ENCODE results near the gene PPIL1. TPM values are rescaled to one million over a fixed set of nuclear protein-coding genes. Genes with fewer than 3 reads are reported as not detected.

Gene PPIL1
- polyA plus RNA-seq, 1 donor (not counting 4 experiments of a cell fraction or from before 2014, with no cell fraction given), result 45.5 TPM

DNA sequence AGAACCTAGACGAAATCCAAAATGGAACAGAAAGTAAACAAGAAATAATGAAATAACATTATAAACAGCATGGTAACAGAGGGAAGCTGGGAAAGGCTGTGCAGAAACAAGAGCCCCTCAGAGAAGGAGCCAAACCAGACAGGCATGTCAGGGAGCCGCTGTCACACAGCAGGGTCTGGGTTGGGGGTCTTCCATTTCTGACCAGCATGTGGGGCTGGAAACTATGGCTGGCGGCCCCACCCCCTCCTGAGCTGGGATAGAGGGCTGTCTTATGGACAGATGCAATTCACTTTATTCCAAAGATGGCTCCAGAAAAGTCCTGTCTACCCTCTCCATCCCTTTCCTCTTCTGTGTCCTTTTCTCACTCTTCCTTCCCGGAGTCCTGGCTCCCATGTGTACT lies 38.5 kb upstream of the PPIL1 start:
- Histone ChIP-seq H3K4me2 (ENCODE audit: control insufficient read depth, extremely low read depth, insufficient read depth, low read depth, low read length) (peak overlapping the region; percentile 64), H3K4me3 (ENCODE audit: control insufficient read depth in 2 of 3, extremely low read depth in 1 of 3, insufficient read depth in 2 of 3, low read depth in 1 of 3, low read length in 3 of 3) (no peak overlapping the region), H3K9me3 (ENCODE audit: control insufficient read depth, low read depth, low read length) (no peaks in the 10 kb centered on the region), H3K36me3 (ENCODE audit: control insufficient read depth in 2 of 2, extremely low read depth in 1 of 2, insufficient read depth in 2 of 2, low read length in 2 of 2) (peaks cover 6 to 7% of the 10 kb centered on the region in 2 experiments), H3K9ac (ENCODE audit: control insufficient read depth, extremely low read depth, insufficient read depth, low read length) (no peak overlapping the region), H3K9me1 (ENCODE audit: control insufficient read depth, extremely low read depth, insufficient read depth, low read length) (peaks cover 4% of the 10 kb centered on the region), H3K4me1 (ENCODE audit: control insufficient read depth, extremely low read depth, insufficient read depth, low read length) (peaks cover 30% of the 10 kb centered on the region), H2AFZ (ENCODE audit: control insufficient read depth, low read length) (no peak overlapping the region), H4K20me1 (ENCODE audit: control insufficient read depth, extremely low read depth, insufficient read depth, low read length) (peaks cover 19% of the 10 kb centered on the region), H3K79me2 (ENCODE audit: control insufficient read depth, insufficient read depth, low read length) (no peaks in the 10 kb centered on the region), H3K27ac (ENCODE audit: control insufficient read depth, insufficient read depth, low read length) (peak overlapping the region; percentile 17), H3K27me3 (ENCODE audit: control insufficient read depth, extremely low read depth, insufficient read depth, low read length) (no peaks in the 10 kb centered on the region)
- TF ChIP-seq EZH2 (IDR thresholded peaks at IDR 0.05; ENCODE audit: low read length), result no peak
- TF ChIP-seq, protein P1, sequence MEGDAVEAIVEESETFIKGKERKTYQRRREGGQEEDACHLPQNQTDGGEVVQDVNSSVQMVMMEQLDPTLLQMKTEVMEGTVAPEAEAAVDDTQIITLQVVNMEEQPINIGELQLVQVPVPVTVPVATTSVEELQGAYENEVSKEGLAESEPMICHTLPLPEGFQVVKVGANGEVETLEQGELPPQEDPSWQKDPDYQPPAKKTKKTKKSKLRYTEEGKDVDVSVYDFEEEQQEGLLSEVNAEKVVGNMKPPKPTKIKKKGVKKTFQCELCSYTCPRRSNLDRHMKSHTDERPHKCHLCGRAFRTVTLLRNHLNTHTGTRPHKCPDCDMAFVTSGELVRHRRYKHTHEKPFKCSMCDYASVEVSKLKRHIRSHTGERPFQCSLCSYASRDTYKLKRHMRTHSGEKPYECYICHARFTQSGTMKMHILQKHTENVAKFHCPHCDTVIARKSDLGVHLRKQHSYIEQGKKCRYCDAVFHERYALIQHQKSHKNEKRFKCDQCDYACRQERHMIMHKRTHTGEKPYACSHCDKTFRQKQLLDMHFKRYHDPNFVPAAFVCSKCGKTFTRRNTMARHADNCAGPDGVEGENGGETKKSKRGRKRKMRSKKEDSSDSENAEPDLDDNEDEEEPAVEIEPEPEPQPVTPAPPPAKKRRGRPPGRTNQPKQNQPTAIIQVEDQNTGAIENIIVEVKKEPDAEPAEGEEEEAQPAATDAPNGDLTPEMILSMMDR (optimal IDR thresholded peaks at IDR 0.05 in 1 of 3, IDR thresholded peaks at IDR 0.05 in 1 of 3, conservative IDR thresholded peaks at IDR 0.05 in 1 of 3; ENCODE audit: extremely low read depth in 1 of 3, insufficient read depth in 2 of 3, low read length in 3 of 3), result no peak
- DNase-seq (ENCODE audit: low read depth, low spot score) (no peak), FAIRE-seq (no peak)
- dilution Hi-C loops (cut with MboI; ENCODE audit: extremely low pct_ligation_motif_present, low sequenced_read_pairs), result no loop called here

DNA sequence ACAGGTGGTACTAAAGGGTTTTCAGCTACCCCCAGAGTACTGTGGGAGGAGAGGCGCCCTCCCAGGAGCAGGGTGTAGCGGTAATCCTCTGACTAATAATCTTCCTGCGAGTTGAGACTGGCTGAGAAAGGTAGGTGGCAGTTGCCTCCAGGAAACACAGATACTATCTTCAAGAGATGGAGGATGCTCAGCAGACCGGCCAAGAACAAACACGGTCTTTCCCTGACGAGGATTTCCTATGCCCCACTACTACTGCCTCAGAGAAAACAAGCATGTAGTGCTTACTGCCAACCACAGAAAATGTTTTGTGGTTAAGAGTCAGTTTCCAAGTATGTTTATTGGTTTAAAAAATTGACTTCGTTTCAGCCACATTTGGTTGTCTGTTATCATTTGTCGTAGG lies 38.0 kb upstream of the PPIL1 start:
- FAIRE-seq (peak; percentile 94), DNase-seq (ENCODE audit: low read depth, low spot score) (peak; percentile 93)
- TF ChIP-seq EZH2 (IDR thresholded peaks at IDR 0.05; ENCODE audit: low read length), result no peak
- TF ChIP-seq, protein P1 (optimal IDR thresholded peaks at IDR 0.05 in 1 of 3, IDR thresholded peaks at IDR 0.05 in 1 of 3, conservative IDR thresholded peaks at IDR 0.05 in 1 of 3; ENCODE audit: extremely low read depth in 1 of 3, insufficient read depth in 2 of 3, low read length in 3 of 3), result peak in 1 of 3 experiments; percentile 44
- Histone ChIP-seq H3K4me1 (ENCODE audit: control insufficient read depth, extremely low read depth, insufficient read depth, low read length) (peaks cover 30% of the 10 kb centered on the region), H2AFZ (ENCODE audit: control insufficient read depth, low read length) (no peak overlapping the region), H3K79me2 (ENCODE audit: control insufficient read depth, insufficient read depth, low read length) (no peaks in the 10 kb centered on the region), H3K9me1 (ENCODE audit: control insufficient read depth, extremely low read depth, insufficient read depth, low read length) (peaks cover 4% of the 10 kb centered on the region), H3K4me3 (ENCODE audit: control insufficient read depth in 2 of 3, extremely low read depth in 1 of 3, insufficient read depth in 2 of 3, low read depth in 1 of 3, low read length in 3 of 3) (no peak overlapping the region), H3K9me3 (ENCODE audit: control insufficient read depth, low read depth, low read length) (no peaks in the 10 kb centered on the region), H3K27ac (ENCODE audit: control insufficient read depth, insufficient read depth, low read length) (no peak overlapping the region), H3K9ac (ENCODE audit: control insufficient read depth, extremely low read depth, insufficient read depth, low read length) (no peak overlapping the region), H3K4me2 (ENCODE audit: control insufficient read depth, extremely low read depth, insufficient read depth, low read depth, low read length) (peak overlapping the region; percentile 64), H4K20me1 (ENCODE audit: control insufficient read depth, extremely low read depth, insufficient read depth, low read length) (peaks cover 19% of the 10 kb centered on the region), H3K36me3 (ENCODE audit: control insufficient read depth in 2 of 2, extremely low read depth in 1 of 2, insufficient read depth in 2 of 2, low read length in 2 of 2) (peaks cover 6 to 8% of the 10 kb centered on the region in 2 experiments), H3K27me3 (ENCODE audit: control insufficient read depth, extremely low read depth, insufficient read depth, low read length) (no peaks in the 10 kb centered on the region)
- dilution Hi-C loops (cut with MboI; ENCODE audit: extremely low pct_ligation_motif_present, low sequenced_read_pairs), result no loop called here

Measured in keratinocyte (primary cell).